DOHH2 (cell line): ENCODE results near the gene CHD6.

Source experiments
- H3F3A ChIP-seq: fragments of 200-600 bp; sonication (generic), shearing (Covaris generic); 2 replicates; pipeline ENCODE4 v1.6.0; 2016; ENCODE audit warnings: antibody characterized with exemption, mild to moderate bottlenecking; ENCODE audit not compliant: control insufficient read depth, insufficient read depth
- H3K27ac ChIP-seq: fragments of 200-600 bp; sonication (generic); 2 replicates; pipeline ENCODE4 v1.5.1; 2014; ENCODE audit warnings: low read depth, mild to moderate bottlenecking, low read length, moderate library complexity
- H3K27me3 ChIP-seq: fragments of 200-600 bp; sonication (generic); 2 replicates; pipeline ENCODE4 v1.6.1; 2014; ENCODE audit warnings: mild to moderate bottlenecking, low read length, mixed read lengths; ENCODE audit not compliant: control insufficient read depth
- H3K36me3 ChIP-seq: fragments of 200-600 bp; sonication (generic); 2 replicates; pipeline ENCODE4 v1.6.1; 2014; ENCODE audit warnings: mild to moderate bottlenecking, low read length, moderate library complexity, mixed read lengths; ENCODE audit not compliant: control insufficient read depth
- H3K4me1 ChIP-seq: fragments of 200-600 bp; sonication (generic); 2 replicates; pipeline ENCODE4 v1.6.1; 2014; ENCODE audit warnings: mild to moderate bottlenecking, low read length, mixed read lengths; ENCODE audit not compliant: control insufficient read depth
- H3K4me2 ChIP-seq: fragments of 200-600 bp; sonication (generic); 2 replicates; pipeline ENCODE4 v1.6.0; 2014; ENCODE audit warnings: mild to moderate bottlenecking, low read length, moderate library complexity
- H3K4me3 ChIP-seq: fragments of 200-600 bp; sonication (generic); 2 replicates; pipeline ENCODE4 v1.5.1; 2014; ENCODE audit warnings: mild to moderate bottlenecking, low read length, mixed read lengths
- H3K79me2 ChIP-seq: fragments of 200-600 bp; sonication (generic); 2 replicates; pipeline ENCODE4 v1.6.1; 2014; ENCODE audit warnings: mild to moderate bottlenecking, low read length, mixed read lengths; ENCODE audit not compliant: control insufficient read depth
- H3K9me2 ChIP-seq: fragments of 200-600 bp; sonication (generic); replicated peaks from 2 replicates; pipeline ENCODE4 v1.6.1; 2014; ENCODE audit warnings: mild to moderate bottlenecking, low read length, mixed read lengths; ENCODE audit not compliant: control insufficient read depth
- H3K9me3 ChIP-seq: fragments of 200-600 bp; sonication (generic); 2 replicates; pipeline ENCODE4 v1.6.1; 2014; ENCODE audit warnings: antibody characterized with exemption, low read length, mixed read lengths; ENCODE audit not compliant: control insufficient read depth, insufficient read depth
- H4K20me1 ChIP-seq: fragments of 200-600 bp; sonication (generic); 2 replicates; pipeline ENCODE4 v1.6.0; 2014; ENCODE audit warnings: low read depth, mild to moderate bottlenecking, antibody characterized with exemption, low read length, moderate library complexity; ENCODE audit not compliant: control insufficient read depth, insufficient read depth
- CTCF ChIP-seq: fragments of 200-600 bp; sonication (generic); IDR thresholded peaks from one replicate; pipeline ENCODE4 v1.5.1; 2014; ENCODE audit warnings: antibody characterized with exemption, mild to moderate bottlenecking, low read depth, low read length; ENCODE audit not compliant: poor library complexity, severe bottlenecking
- EZH2phosphoT487 ChIP-seq: fragments of 200-600 bp; sonication (generic); IDR thresholded peaks from 2 replicates; pipeline ENCODE4 v1.6.1; 2017; ENCODE audit warnings: borderline replicate concordance, mild to moderate bottlenecking, antibody characterized with exemption, low read length, moderate library complexity, mixed read lengths

CHD6 gene

GRCh38 chr20:41422953-41423352, 195.2 kb downstream of the CHD6 start:
- H3K27ac ChIP-seq, result no peak overlapping the region
- TF ChIP-seq EZH2phosphoT487, result no peak
- no peak for TF ChIP-seq CTCF
- H3K9me2 ChIP-seq, result no peaks in the 10 kb centered on the region
- no peak overlapping the region for H3K4me2 ChIP-seq
- no peaks in the 10 kb centered on the region for H3K9me3 ChIP-seq
- no peaks in the 10 kb centered on the region for H3F3A ChIP-seq
- H3K4me3 ChIP-seq, result no peak overlapping the region
- H3K27me3 ChIP-seq, result no peaks in the 10 kb centered on the region
- H3K4me1 ChIP-seq, result no peaks in the 10 kb centered on the region
- no peaks in the 10 kb centered on the region for H3K79me2 ChIP-seq
- peaks cover 30% of the 10 kb centered on the region for H3K36me3 ChIP-seq
- no peaks in the 10 kb centered on the region; the same call in 1 of the 2 replicates for H4K20me1 ChIP-seq

GRCh38 chr20:41418739-41419293, 199.4 kb downstream of the CHD6 start:
- no peaks in the 10 kb centered on the region for H3K4me1 ChIP-seq
- H3K4me2 ChIP-seq, result no peak overlapping the region
- H4K20me1 ChIP-seq, result no peaks in the 10 kb centered on the region; the same call in 1 of the 2 replicates
- no peaks in the 10 kb centered on the region for H3K9me3 ChIP-seq
- H3K27ac ChIP-seq, result no peak overlapping the region
- no peaks in the 10 kb centered on the region for H3K27me3 ChIP-seq
- H3K4me3 ChIP-seq, result no peak overlapping the region
- no peaks in the 10 kb centered on the region for H3F3A ChIP-seq
- peaks cover 52% of the 10 kb centered on the region for H3K36me3 ChIP-seq
- H3K79me2 ChIP-seq, result no peaks in the 10 kb centered on the region
- H3K9me2 ChIP-seq, result no peaks in the 10 kb centered on the region
- no peak for TF ChIP-seq EZH2phosphoT487
- no peak for TF ChIP-seq CTCF

DNA sequence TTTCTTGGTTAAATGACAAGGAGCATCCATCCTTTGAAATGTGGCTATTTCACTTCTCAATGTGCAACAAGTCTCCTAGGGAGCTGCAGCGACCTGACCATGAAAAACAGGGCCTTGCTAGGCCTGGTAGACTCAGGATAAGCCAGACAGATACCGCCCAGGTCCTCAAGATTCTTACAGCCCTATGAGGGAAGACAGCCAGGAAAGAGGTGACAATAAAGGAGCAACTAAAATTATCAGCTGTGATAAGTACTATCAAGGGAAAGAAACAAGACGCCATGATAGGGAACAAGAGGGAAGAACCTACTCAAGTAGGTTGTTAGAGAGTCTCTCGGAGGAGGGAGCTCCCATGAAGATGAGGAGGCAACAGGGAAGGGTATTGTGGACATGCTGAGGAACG, 200.1 kb downstream of the CHD6 start:
- Histone ChIP-seq H4K20me1 (no peaks in the 10 kb centered on the region; the same call in 1 of the 2 replicates), H3K27ac (no peak overlapping the region), H3K4me1 (peaks cover 5% of the 10 kb centered on the region; the same call in 1 of the 2 replicates), H3K4me3 (no peak overlapping the region), H3K9me3 (no peaks in the 10 kb centered on the region), H3K9me2 (no peaks in the 10 kb centered on the region), H3K27me3 (no peaks in the 10 kb centered on the region), H3K4me2 (no peak overlapping the region), H3F3A (no peaks in the 10 kb centered on the region), H3K36me3 (peaks cover 54% of the 10 kb centered on the region), H3K79me2 (no peaks in the 10 kb centered on the region)
- TF ChIP-seq EZH2phosphoT487 (no peak), CTCF (no peak)
